BE2C (cell line): Measurements from ENCODE around the gene GALE.
A peak's percentile ranks its signal among the peaks of the same experiment; 100 is the strongest.

Experiments
- DNase-seq: peaks from one replicate; pipeline ENCODE4 v3.0.0-alpha.2; 2020
- H3K27me3 ChIP-seq: fragments of 250-450 bp; sonication (Bioruptor Pico); 2 replicates; pipeline ENCODE4 v1.5.1; 2020; ENCODE audit warnings: mild to moderate bottlenecking
- H3K36me3 ChIP-seq: fragments of 250-450 bp; sonication (Bioruptor Pico); 2 replicates; pipeline ENCODE4 v1.5.1; 2020; ENCODE audit warnings: mild to moderate bottlenecking
- H3K4me1 ChIP-seq: fragments of 250-450 bp; sonication (Bioruptor Pico); 2 replicates; pipeline ENCODE4 v1.5.1; 2020
- H3K4me3 ChIP-seq: 2 replicates; pipeline ENCODE4 v1.5.1; 2011; ENCODE audit warnings: low read depth, low read length
- H3K9me3 ChIP-seq: fragments of 250-450 bp; sonication (Bioruptor Pico); 2 replicates; pipeline ENCODE4 v1.5.1; 2020
- CTCF ChIP-seq: IDR thresholded peaks from 2 replicates; pipeline ENCODE4 v1.5.1; 2012; ENCODE audit warnings: mild to moderate bottlenecking, low read depth, low read length

GALE gene

GRCh38 chr1:23776217-23776616 lies 24.3 kb downstream of the GALE start:
- Histone ChIP-seq H3K4me3 (no peak overlapping the region), H3K36me3 (no peaks in the 10 kb centered on the region), H3K9me3 (no peaks in the 10 kb centered on the region), H3K4me1 (no peaks in the 10 kb centered on the region; the same call in 1 of the 2 replicates), H3K27me3 (no peaks in the 10 kb centered on the region)
- no peak for DNase-seq
- TF ChIP-seq CTCF, result no peak

GRCh38 chr1:23774174-23774880 lies 26.2 kb downstream of the GALE start:
- H3K27me3 ChIP-seq, result no peaks in the 10 kb centered on the region
- no peak for DNase-seq
- H3K9me3 ChIP-seq, result no peaks in the 10 kb centered on the region
- no peaks in the 10 kb centered on the region for H3K36me3 ChIP-seq
- TF ChIP-seq CTCF, result no peak
- no peaks in the 10 kb centered on the region; the same call in 1 of the 2 replicates for H3K4me1 ChIP-seq
- no peak overlapping the region for H3K4me3 ChIP-seq

- TF ChIP-seq CTCF, result no peak
- no peaks in the 10 kb centered on the region for H3K36me3 ChIP-seq
- no peaks in the 10 kb centered on the region for H3K27me3 ChIP-seq
- DNase-seq, result no peak
- H3K4me3 ChIP-seq, result no peak overlapping the region
- no peaks in the 10 kb centered on the region; the same call in 1 of the 2 replicates for H3K4me1 ChIP-seq
- H3K9me3 ChIP-seq, result no peaks in the 10 kb centered on the region
Observed at GRCh38 chr1:23772854-23773242, 27.7 kb downstream of the GALE start.

- no peaks in the 10 kb centered on the region for H3K9me3 ChIP-seq
- no peaks in the 10 kb centered on the region for H3K36me3 ChIP-seq
- no peaks in the 10 kb centered on the region; the same call in 1 of the 2 replicates for H3K4me1 ChIP-seq
- TF ChIP-seq CTCF, result peak; percentile 82
- H3K4me3 ChIP-seq, result no peak overlapping the region
- no peaks in the 10 kb centered on the region for H3K27me3 ChIP-seq
- DNase-seq, result peak; percentile 78
Observed at GRCh38 chr1:23772049-23772853, 28.3 kb downstream of the GALE start.

- DNase-seq, result no peak
- Histone ChIP-seq H3K4me3 (no peak overlapping the region), H3K36me3 (0 out of 2 replicates have a peak, but pooled peaks cover 2% of the 10 kb centered on the region), H3K27me3 (no peaks in the 10 kb centered on the region), H3K4me1 (no peaks in the 10 kb centered on the region; the same call in 1 of the 2 replicates), H3K9me3 (no peaks in the 10 kb centered on the region)
- TF ChIP-seq CTCF, result no peak
Observed at GRCh38 chr1:23768733-23769132, 31.8 kb downstream of the GALE start.
